Loucy (cell line): ENCODE results near the gene CLEC18B.
"Not testable (repeated sequence)": the region's sequence is repeated elsewhere in the genome, so short reads cannot be mapped to it uniquely, and the experiment has no call there.

Source experiments
- EZH2phosphoT487 ChIP-seq: fragments of 200-600 bp; IDR thresholded peaks from 2 replicates; pipeline ENCODE4 v1.6.1; 2018; ENCODE audit warnings: antibody characterized with exemption, mild to moderate bottlenecking, moderate library complexity, borderline replicate concordance
- TF ChIP-seq, protein P1 (sequence below): fragments of 200-600 bp; sonication (generic); conservative IDR thresholded peaks from 2 replicates; pipeline ENCODE4 v1.5.1; 2014; ENCODE audit warnings: mild to moderate bottlenecking, antibody characterized with exemption, low read length

DNA sequence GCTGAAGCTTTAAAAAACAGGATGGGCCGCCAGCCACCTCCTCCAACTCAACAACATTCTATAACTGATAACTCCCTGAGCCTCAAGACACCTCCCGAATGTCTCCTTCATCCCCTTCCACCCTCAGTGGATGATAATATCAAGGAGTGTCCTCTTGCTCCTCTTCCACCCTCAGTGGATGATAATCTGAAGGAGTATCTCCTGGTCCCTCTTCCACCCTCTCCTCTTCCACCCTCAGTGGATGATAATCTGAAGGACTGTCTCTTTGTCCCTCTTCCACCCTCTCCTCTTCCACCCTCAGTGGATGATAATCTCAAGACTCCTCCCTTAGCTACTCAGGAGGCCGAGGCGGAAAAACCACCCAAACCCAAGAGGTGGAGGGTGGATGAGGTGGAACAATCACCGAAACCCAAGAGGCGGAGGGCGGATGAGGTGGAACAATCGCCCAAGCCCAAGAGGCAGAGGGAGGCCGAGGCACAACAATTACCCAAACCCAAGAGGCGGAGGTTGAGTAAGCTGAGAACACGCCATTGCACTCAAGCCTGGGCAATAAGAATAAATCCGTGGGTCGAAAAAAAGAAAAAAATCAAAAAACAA, 29.7 kb downstream of the CLEC18B start:
- TF ChIP-seq, protein P1, sequence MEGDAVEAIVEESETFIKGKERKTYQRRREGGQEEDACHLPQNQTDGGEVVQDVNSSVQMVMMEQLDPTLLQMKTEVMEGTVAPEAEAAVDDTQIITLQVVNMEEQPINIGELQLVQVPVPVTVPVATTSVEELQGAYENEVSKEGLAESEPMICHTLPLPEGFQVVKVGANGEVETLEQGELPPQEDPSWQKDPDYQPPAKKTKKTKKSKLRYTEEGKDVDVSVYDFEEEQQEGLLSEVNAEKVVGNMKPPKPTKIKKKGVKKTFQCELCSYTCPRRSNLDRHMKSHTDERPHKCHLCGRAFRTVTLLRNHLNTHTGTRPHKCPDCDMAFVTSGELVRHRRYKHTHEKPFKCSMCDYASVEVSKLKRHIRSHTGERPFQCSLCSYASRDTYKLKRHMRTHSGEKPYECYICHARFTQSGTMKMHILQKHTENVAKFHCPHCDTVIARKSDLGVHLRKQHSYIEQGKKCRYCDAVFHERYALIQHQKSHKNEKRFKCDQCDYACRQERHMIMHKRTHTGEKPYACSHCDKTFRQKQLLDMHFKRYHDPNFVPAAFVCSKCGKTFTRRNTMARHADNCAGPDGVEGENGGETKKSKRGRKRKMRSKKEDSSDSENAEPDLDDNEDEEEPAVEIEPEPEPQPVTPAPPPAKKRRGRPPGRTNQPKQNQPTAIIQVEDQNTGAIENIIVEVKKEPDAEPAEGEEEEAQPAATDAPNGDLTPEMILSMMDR, result not testable (repeated sequence)
- not testable (repeated sequence) for TF ChIP-seq EZH2phosphoT487
